BE2C (cell line): ENCODE measurements around the gene KCTD21. TPM values are rescaled to one million over a fixed set of nuclear protein-coding genes. Genes with fewer than 3 reads are reported as not detected.
"Not testable (repeated sequence)": the region's sequence is repeated elsewhere in the genome, so short reads cannot be mapped to it uniquely, and the experiment has no call there.

Experiments used
- DNase-seq: peaks from one replicate; pipeline ENCODE4 v3.0.0-alpha.2; 2020
- H3K27me3 ChIP-seq: fragments of 250-450 bp; sonication (Bioruptor Pico); 2 replicates; pipeline ENCODE4 v1.5.1; 2020; ENCODE audit warnings: mild to moderate bottlenecking
- H3K36me3 ChIP-seq: fragments of 250-450 bp; sonication (Bioruptor Pico); 2 replicates; pipeline ENCODE4 v1.5.1; 2020; ENCODE audit warnings: mild to moderate bottlenecking
- H3K4me1 ChIP-seq: fragments of 250-450 bp; sonication (Bioruptor Pico); 2 replicates; pipeline ENCODE4 v1.5.1; 2020
- H3K4me3 ChIP-seq: 2 replicates; pipeline ENCODE4 v1.5.1; 2011; ENCODE audit warnings: low read depth, low read length
- H3K9me3 ChIP-seq: fragments of 250-450 bp; sonication (Bioruptor Pico); 2 replicates; pipeline ENCODE4 v1.5.1; 2020
- CTCF ChIP-seq: IDR thresholded peaks from 2 replicates; pipeline ENCODE4 v1.5.1; 2012; ENCODE audit warnings: mild to moderate bottlenecking, low read depth, low read length
- polyA plus RNA-seq: library from polyadenylated mRNA; unstranded; fragments of >200 nt; gene quantifications from one replicate; pipeline ENCODE4 v1.2.1, GENCODE V29; 2012; ENCODE audit warnings: low read depth, missing spikeins; ENCODE audit not compliant: insufficient read length, insufficient read depth

The KCTD21 gene, protein sequence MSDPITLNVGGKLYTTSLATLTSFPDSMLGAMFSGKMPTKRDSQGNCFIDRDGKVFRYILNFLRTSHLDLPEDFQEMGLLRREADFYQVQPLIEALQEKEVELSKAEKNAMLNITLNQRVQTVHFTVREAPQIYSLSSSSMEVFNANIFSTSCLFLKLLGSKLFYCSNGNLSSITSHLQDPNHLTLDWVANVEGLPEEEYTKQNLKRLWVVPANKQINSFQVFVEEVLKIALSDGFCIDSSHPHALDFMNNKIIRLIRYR
- polyA plus RNA-seq, result 14.2 TPM

DNA sequence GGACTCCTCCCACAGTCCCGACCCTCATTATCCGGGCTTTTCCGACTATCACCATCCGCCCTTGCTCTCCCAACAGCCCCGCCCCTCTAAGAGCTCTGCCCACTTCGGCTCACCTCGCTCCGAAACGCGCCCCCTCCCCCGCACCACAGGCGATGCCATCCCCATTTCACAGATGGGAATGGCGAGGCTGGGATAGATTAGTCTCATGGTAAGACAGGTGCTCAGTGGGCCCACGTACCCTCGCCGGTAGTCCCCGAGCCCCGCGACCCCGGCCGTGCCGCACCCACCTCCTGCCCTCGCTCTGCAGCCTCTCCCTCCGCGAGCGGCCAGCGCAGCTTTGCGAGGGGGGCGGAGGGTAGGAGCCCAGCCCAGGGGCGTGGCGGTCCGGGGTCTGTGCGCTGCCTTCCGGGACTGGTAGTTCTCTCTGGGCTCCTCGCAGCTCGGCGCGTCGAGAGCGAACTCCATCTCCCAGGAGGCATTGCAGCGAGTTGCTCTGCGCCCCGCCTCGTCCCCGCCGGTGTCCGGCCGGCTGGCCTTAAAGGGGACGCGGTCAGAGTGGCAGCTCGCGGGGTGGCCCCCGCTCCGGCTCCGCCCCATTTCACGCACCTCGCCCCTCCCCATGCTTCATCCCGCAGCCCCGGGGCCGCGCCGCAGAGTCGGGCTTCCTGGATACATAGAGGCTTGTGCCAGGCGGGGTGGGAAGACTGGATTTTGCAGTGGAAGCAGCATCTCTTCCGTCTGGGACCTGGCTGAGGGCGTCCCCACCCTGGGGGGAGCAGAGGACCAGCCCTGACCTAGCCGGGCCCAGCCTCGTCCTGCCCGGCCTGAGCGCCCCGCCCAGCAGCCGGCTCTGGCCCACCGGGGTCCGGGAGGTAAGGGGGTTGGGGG, at the start of gene KCTD21, which contains the start of gene USP35:
KCTD21 (minus strand) TSS at position 341 of the 888 bp plus-strand sequence. CDS start 14,072 bp downstream, outside the sequence.
USP35 (plus strand) TSS at position 634 of the 888 bp plus-strand sequence. CDS start 7,327 bp downstream, outside the sequence.
- Histone ChIP-seq H3K36me3 (no peaks in the 10 kb centered on the region), H3K27me3 (no peaks in the 10 kb centered on the region), H3K9me3 (no peaks in the 10 kb centered on the region), H3K4me3 (peak within 1 kb of the TSS; percentile 88), H3K4me1 (no peaks in the 10 kb centered on the region; the same call in none of the 2 replicates)
- TF ChIP-seq CTCF, result no peak
- DNase-seq, result peak; percentile 98

DNA sequence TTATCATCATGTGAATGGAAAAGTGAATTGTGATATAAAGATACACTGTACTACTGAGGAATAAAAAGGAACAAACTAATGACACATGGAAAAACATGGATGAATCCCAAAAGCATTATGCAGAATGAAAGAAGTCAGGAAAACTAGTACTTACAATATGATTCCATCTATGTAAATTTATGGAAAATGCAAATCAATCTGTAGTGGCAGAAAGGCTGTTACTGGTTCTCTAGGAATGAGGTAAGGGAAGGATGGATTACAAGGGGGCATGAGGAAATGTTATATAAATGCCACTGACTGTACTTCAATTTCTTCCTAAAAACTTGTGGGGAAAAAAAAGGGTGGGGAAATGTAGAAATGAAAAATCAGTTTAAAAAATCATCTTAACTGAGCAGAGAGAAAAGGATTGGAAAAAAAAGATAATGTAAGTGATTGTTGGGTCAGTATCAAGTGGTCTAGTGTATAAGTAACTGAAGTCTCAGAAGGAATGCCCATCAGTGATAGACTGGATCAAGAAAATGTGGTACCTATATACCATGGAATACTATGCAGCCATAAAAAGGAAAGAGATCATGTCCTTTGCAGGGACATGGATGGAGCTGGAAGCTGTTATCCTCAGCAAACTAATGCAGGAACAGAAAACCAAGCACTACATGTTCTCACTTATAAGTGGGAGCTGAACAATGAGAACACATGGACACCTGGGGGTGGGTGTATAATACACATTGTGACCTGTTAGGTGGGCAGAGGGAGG, 49.0 kb upstream of the KCTD21 start:
- no peaks in the 10 kb centered on the region; the same call in 1 of the 2 replicates for H3K4me1 ChIP-seq
- H3K4me3 ChIP-seq, result no peak overlapping the region
- H3K36me3 ChIP-seq, result no peaks in the 10 kb centered on the region; the same call in 1 of the 2 replicates
- no peaks in the 10 kb centered on the region for H3K9me3 ChIP-seq
- no peak for DNase-seq
- TF ChIP-seq CTCF, result no peak
- no peaks in the 10 kb centered on the region for H3K27me3 ChIP-seq

DNA sequence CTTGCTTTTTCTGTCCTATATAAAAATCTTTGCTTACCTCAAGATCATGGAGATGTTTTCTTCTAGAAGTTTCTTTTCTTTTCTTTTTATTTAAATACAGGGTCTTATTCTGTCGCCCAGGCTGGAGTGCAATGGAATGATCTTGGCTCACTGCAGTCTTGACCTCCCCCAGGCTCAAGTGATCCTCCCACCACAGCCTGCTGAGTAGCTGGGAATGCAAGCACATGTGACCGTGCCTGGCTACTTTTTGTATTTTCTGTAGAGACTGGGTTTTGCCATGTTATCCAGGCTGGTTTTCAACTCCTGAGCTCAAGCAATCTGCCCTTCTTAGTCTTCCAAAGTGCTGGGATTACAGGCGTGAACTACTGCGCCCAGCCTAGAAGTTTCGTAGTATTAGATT, 45.6 kb upstream of the KCTD21 start:
- TF ChIP-seq CTCF, result no peak
- DNase-seq, result no peak
- Histone ChIP-seq H3K4me1 (peaks cover 9% of the 10 kb centered on the region), H3K9me3 (no peaks in the 10 kb centered on the region), H3K36me3 (no peaks in the 10 kb centered on the region), H3K27me3 (no peaks in the 10 kb centered on the region), H3K4me3 (no peak overlapping the region)

- H3K27me3 ChIP-seq, result not testable (repeated sequence)
Observed at GRCh38 chr11:78233046-78233445, 44.6 kb upstream of the KCTD21 start.

GRCh38 chr11:78231962-78232501, 43.6 kb upstream of the KCTD21 start:
- no peak overlapping the region for H3K4me3 ChIP-seq
- no peak for TF ChIP-seq CTCF
- no peaks in the 10 kb centered on the region; the same call in 1 of the 2 replicates for H3K36me3 ChIP-seq
- no peak for DNase-seq
- H3K9me3 ChIP-seq, result no peaks in the 10 kb centered on the region
- no peaks in the 10 kb centered on the region for H3K27me3 ChIP-seq
- H3K4me1 ChIP-seq, result peaks cover 9% of the 10 kb centered on the region

More at GRCh38 chr11:78233046-78233445, 44.6 kb upstream of the KCTD21 start:
- H3K36me3 ChIP-seq, DNase-seq, H3K4me3 ChIP-seq, H3K9me3 ChIP-seq, H3K4me1 ChIP-seq: not testable (repeated sequence)
